ENCODE measurements around the gene ZFPM1. TPM values are rescaled to one million over a fixed set of nuclear protein-coding genes. Genes with fewer than 3 reads are reported as not detected.

The ZFPM1 gene
- total RNA-seq, 2 donors from 2014 or later: 4.1 to 21.5 TPM

GRCh38 chr16:88536971-88537751, 84.1 kb downstream of the ZFPM1 start:
- H3K9me3 ChIP-seq: no peaks in the 10 kb centered on the region

GRCh38 chr16:88537859-88538258, 84.8 kb downstream of the ZFPM1 start:
- DNase-seq (ENCODE audit: low spot score): no peak
- Histone ChIP-seq H3K27me3 (replicated peaks; ENCODE audit: insufficient read depth) (peaks cover 7% of the 10 kb centered on the region), H3K9me3 (no peaks in the 10 kb centered on the region), H3K4me3 (no peak overlapping the region), H3K36me3 (no peaks in the 10 kb centered on the region), H3K27ac (no peak overlapping the region), H3K4me1 (replicated peaks) (peaks cover 4% of the 10 kb centered on the region)
- 76% methylated on average over 4 of the region's 4 CpGs for WGBS
- no peak for TF ChIP-seq CTCF (IDR thresholded peaks at IDR 0.05)
- TF ChIP-seq POLR2A (IDR thresholded peaks at IDR 0.05): no peak
- no peak for TF ChIP-seq POLR2AphosphoS5 (IDR thresholded peaks at IDR 0.05)
- intact Hi-C loops (cut with DNase I): loop anchor here (10.0 kb wide), 1 partner anchor 583 kb away; the partner anchor contains the start of gene BANP

More at GRCh38 chr16:88536971-88537751, 84.1 kb downstream of the ZFPM1 start:
- TF ChIP-seq POLR2A (IDR thresholded peaks at IDR 0.05) (no peak), CTCF (IDR thresholded peaks at IDR 0.05) (no peak), POLR2AphosphoS5 (IDR thresholded peaks at IDR 0.05) (no peak)
- Histone ChIP-seq H3K27ac (no peak overlapping the region), H3K4me1 (replicated peaks) (peaks cover 4% of the 10 kb centered on the region), H3K4me3 (no peak overlapping the region), H3K36me3 (no peaks in the 10 kb centered on the region), H3K27me3 (replicated peaks; ENCODE audit: insufficient read depth) (peaks cover 7% of the 10 kb centered on the region)
- no peak for DNase-seq (ENCODE audit: low spot score)
- WGBS: 46% methylated on average over 31 of the region's 31 CpGs
- intact Hi-C loops (cut with DNase I): loop anchor here (10.0 kb wide), 1 partner anchor 582 kb away; the partner anchor contains the start of gene BANP

DNA sequence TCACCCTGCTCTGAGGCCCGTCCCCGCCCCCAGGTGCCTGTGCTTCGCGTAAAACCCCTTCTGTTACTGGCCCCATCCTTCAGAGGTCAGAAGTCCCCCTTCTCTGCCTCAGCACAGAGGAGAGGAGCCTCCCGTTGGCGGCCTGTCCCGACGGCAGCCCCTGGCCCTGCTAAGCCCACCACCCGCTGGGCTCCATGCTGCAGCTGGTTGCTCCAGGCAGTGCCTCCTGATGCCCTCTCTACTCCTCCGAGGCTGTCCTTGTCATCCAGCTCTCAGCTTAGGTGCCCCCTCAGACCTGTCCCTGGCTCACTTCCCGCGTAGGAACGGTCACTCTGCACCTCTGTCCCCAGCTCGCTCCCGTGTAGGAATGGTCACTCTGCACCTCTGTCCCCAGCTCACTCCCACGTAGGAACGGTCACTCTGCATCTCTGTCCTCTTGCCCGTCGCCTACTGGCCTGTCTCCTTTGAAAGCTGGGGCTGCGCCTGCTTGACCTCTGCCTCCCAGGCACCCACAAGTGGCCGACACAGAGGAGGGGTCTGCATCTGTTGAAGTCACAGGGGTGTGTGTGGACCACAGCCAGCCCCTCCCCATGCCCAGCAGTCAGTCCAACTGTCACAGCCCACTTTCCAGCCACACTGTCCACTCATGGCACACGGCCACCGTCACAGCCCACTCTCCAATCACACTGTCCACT, 85.4 kb downstream of the ZFPM1 start:
- WGBS: 48% methylated on average over 23 of the region's 23 CpGs
- Histone ChIP-seq H3K27ac (no peak overlapping the region), H3K36me3 (no peaks in the 10 kb centered on the region), H3K4me3 (no peak overlapping the region), H3K9me3 (no peaks in the 10 kb centered on the region), H3K27me3 (replicated peaks; ENCODE audit: insufficient read depth) (peaks cover 7% of the 10 kb centered on the region), H3K4me1 (replicated peaks) (peaks cover 4% of the 10 kb centered on the region)
- intact Hi-C loops (cut with DNase I): loop anchor here (10.0 kb wide), 1 partner anchor 584 kb away; the partner anchor contains the start of gene BANP
- no peak for DNase-seq (ENCODE audit: low spot score)
- TF ChIP-seq POLR2AphosphoS5 (IDR thresholded peaks at IDR 0.05) (no peak), POLR2A (IDR thresholded peaks at IDR 0.05) (no peak), CTCF (IDR thresholded peaks at IDR 0.05) (no peak)

- H3K9me3 ChIP-seq: no peaks in the 10 kb centered on the region
- WGBS: 52% methylated on average over 12 of the region's 12 CpGs
These were observed 86.2 kb downstream of the ZFPM1 start for GRCh38 chr16:88539261-88539651.

More at GRCh38 chr16:88539261-88539651, 86.2 kb downstream of the ZFPM1 start:
- TF ChIP-seq CTCF (IDR thresholded peaks at IDR 0.05): no peak
- TF ChIP-seq POLR2A (IDR thresholded peaks at IDR 0.05): no peak
- TF ChIP-seq POLR2AphosphoS5 (IDR thresholded peaks at IDR 0.05): no peak
- intact Hi-C loops (cut with DNase I): loop anchor here (10.0 kb wide), 1 partner anchor 584 kb away; the partner anchor contains the start of gene BANP
- Histone ChIP-seq H3K4me1 (replicated peaks) (peaks cover 4% of the 10 kb centered on the region), H3K36me3 (no peaks in the 10 kb centered on the region), H3K27me3 (replicated peaks; ENCODE audit: insufficient read depth) (peaks cover 7% of the 10 kb centered on the region), H3K27ac (no peak overlapping the region), H3K4me3 (no peak overlapping the region)
- DNase-seq (ENCODE audit: low spot score): no peak

Data from prostate gland (tissue), 2 donors.